GM10266 (cell line): ENCODE data around the gene TK2.
"Not testable (repeated sequence)": the region's sequence is repeated elsewhere in the genome, so short reads cannot be mapped to it uniquely, and the experiment has no call there.

Source experiments
- DNase-seq: peaks from one replicate; pipeline ENCODE4 v3.0.0; 2012; ENCODE audit errors: extremely low spot score
- CTCF ChIP-seq: IDR thresholded peaks from 2 replicates; pipeline ENCODE4 v1.5.1; 2012; ENCODE audit warnings: mild to moderate bottlenecking, low read depth; ENCODE audit not compliant: control insufficient read depth, insufficient read depth; ENCODE audit errors: missing control alignments

Gene TK2

GRCh38 chr16:66519482-66520373 is 30.2 kb downstream of the TK2 start:
- no peak for TF ChIP-seq CTCF
- no peak for DNase-seq

- TF ChIP-seq CTCF: no peak
- DNase-seq: no peak
Observed at GRCh38 chr16:66517586-66518263, 32.2 kb downstream of the TK2 start.

GRCh38 chr16:66516808-66517585 is 32.9 kb downstream of the TK2 start:
- DNase-seq: peak; percentile 91
- no peak for TF ChIP-seq CTCF

GRCh38 chr16:66516509-66516807 is 33.5 kb downstream of the TK2 start:
- DNase-seq: no peak
- no peak for TF ChIP-seq CTCF

- peak; percentile 28 for TF ChIP-seq CTCF
- DNase-seq: peak; percentile 24
Observed at GRCh38 chr16:66515596-66516508, 34.1 kb downstream of the TK2 start.

GRCh38 chr16:66514980-66515595 is 34.8 kb downstream of the TK2 start:
- not testable (repeated sequence) for DNase-seq

GRCh38 chr16:66514391-66514790 is 35.5 kb downstream of the TK2 start:
- not testable (repeated sequence) for DNase-seq
